ENCODE results near the gene IL7R. TPM values are rescaled to one million over a fixed set of nuclear protein-coding genes. Genes with fewer than 3 reads are reported as not detected.

IL7R gene
- total and polyA plus RNA-seq, 10 of the 15 experiments (the other 5 are each of a cell fraction or from before 2014, with no cell fraction given) = 0.40 to 21.1 (median 0.85) TPM

- no peak for TF ChIP-seq FOS (IDR thresholded peaks at IDR 0.05; ENCODE audit: borderline replicate concordance, extremely low read depth, insufficient read length)
- TF ChIP-seq POLR2AphosphoS5 (IDR thresholded peaks at IDR 0.05; ENCODE audit: low read length) = no peak
These were observed 45.5 kb upstream of the IL7R start (continued) for GRCh38 chr5:35811108-35811741.

GRCh38 chr5:35813521-35813920 lies 43.2 kb upstream of the IL7R start:
- ChIA-PET RAD21 (ENCODE audit: unreplicated experiment) (interaction anchor here (0.8 to 2.1 kb wide), 5 partner anchors 9 to 112 kb away, joined by 3 to 9 read pairs (median 5); no protein-coding TSS in a partner anchor), POLR2A (no interaction called here), SMC1A (ENCODE audit: uncharacterized antibody, unreplicated experiment) (interaction anchor here (0.6 to 3.7 kb wide), 11 partner anchors 10 to 162 kb away, joined by 3 to 27 read pairs (median 5); no protein-coding TSS in a partner anchor), CTCF (interaction anchor here (0.6 to 2.6 kb wide), 9 partner anchors 9 to 924 kb away, joined by 3 to 21 read pairs (median 4); no protein-coding TSS in a partner anchor)
- 47% methylated on average over 1 of the region's 1 CpG for WGBS (ENCODE audit: insufficient coverage, insufficient replicate concordance, low lambda C conversion rate, missing lambda C conversion rate)
- no peak overlapping the region for H3K4me2 ChIP-seq (ENCODE audit: control insufficient read depth, insufficient read depth)
- H2AFZ ChIP-seq (ENCODE audit: control insufficient read depth, low read depth, low read length) = no peak overlapping the region
- no peaks in the 10 kb centered on the region for H3K4me1 ChIP-seq (ENCODE audit: control insufficient read depth, insufficient read depth, low read length)
- intact Hi-C loops (cut with micrococcal nuclease; ENCODE audit: unreplicated experiment) = no loop called here
- no peaks in the 10 kb centered on the region for H3K9me3 ChIP-seq (replicated peaks; ENCODE audit: control insufficient read depth, insufficient read depth, low read length)
- no peak overlapping the region for H3K4me3 ChIP-seq
- no peaks in the 10 kb centered on the region for H3K27me3 ChIP-seq (replicated peaks in 1 of 2; ENCODE audit: control insufficient read depth in 2 of 2, insufficient read depth in 2 of 2, low read length in 1 of 2)
- H3K9ac ChIP-seq (ENCODE audit: control insufficient read depth, insufficient read depth, low read length) = no peak overlapping the region
- H4K20me1 ChIP-seq (ENCODE audit: control insufficient read depth, insufficient read depth) = no peaks in the 10 kb centered on the region
- FAIRE-seq (no peak), ATAC-seq (no peak), DNase-seq (ENCODE audit: low read depth, low spot score) (no peak)
- no TSS peak for BruUV-seq (replicated peaks)
- no peak overlapping the region for H3K27ac ChIP-seq (ENCODE audit: control insufficient read depth, insufficient read depth)
- H3K79me2 ChIP-seq (ENCODE audit: control insufficient read depth, insufficient read depth, low read length) = no peaks in the 10 kb centered on the region
- H3K36me3 ChIP-seq (ENCODE audit: control insufficient read depth in 2 of 2, insufficient read depth in 2 of 2, low read length in 1 of 2) = no peaks in the 10 kb centered on the region
- in situ Hi-C loops (cut with MboI) = no loop called here
- no peak for TF ChIP-seq E2F4 (IDR thresholded peaks at IDR 0.05; ENCODE audit: low read depth, low read length)
- TF ChIP-seq ZNF622 (IDR thresholded peaks at IDR 0.05) = no peak
- no peak for TF ChIP-seq ZNF687 (IDR thresholded peaks at IDR 0.05)
- no peak for TF ChIP-seq NKRF (conservative IDR thresholded peaks at IDR 0.05)
- TF ChIP-seq RB1 (IDR thresholded peaks at IDR 0.05; ENCODE audit: borderline replicate concordance) = no peak
- no peak for TF ChIP-seq BCL11A (IDR thresholded peaks at IDR 0.05; ENCODE audit: low read depth, low read length)
- no peak for TF ChIP-seq POU2F2 (IDR thresholded peaks at IDR 0.05; ENCODE audit: borderline replicate concordance, low read depth, low read length)
- no peak for TF ChIP-seq SP1 (IDR thresholded peaks at IDR 0.05; ENCODE audit: low read depth, low read length)
- TF ChIP-seq SMAD5 (IDR thresholded peaks at IDR 0.05; ENCODE audit: low read depth) = no peak
- TF ChIP-seq NR2F1 (conservative IDR thresholded peaks at IDR 0.05) = no peak
- no peak for TF ChIP-seq EZH2 (IDR thresholded peaks at IDR 0.05; ENCODE audit: borderline replicate concordance, control insufficient read depth, low read depth, low read length)
- TF ChIP-seq DPF2 (IDR thresholded peaks at IDR 0.05) = no peak
- no peak for TF ChIP-seq USF2 (IDR thresholded peaks at IDR 0.05; ENCODE audit: borderline replicate concordance, low read depth, low read length)

Measured in GM12878 (cell line).